ENCODE measurements around the gene UCP3.
"Not testable (repeated sequence)": the region's sequence is repeated elsewhere in the genome, so short reads cannot be mapped to it uniquely, and the experiment has no call there.

Gene UCP3

GRCh38 chr11:73988227-73988626 is 20.7 kb downstream of the UCP3 start:
- DNase-seq (ENCODE audit: low read depth): no peak
- no peak for TF ChIP-seq CTCF (IDR thresholded peaks at IDR 0.05; ENCODE audit: low read depth, low read length, missing control alignments)
- H3K4me3 ChIP-seq (ENCODE audit: low read depth, low read length): no peak overlapping the region
- in situ Hi-C loops (cut with HindIII; ENCODE audit: low sequenced_read_pairs): no loop called here

- in situ Hi-C loops (cut with HindIII; ENCODE audit: low sequenced_read_pairs); DNase-seq (ENCODE audit: low read depth); H3K4me3 ChIP-seq (ENCODE audit: low read depth, low read length): not testable (repeated sequence)
These were observed 23.2 kb downstream of the UCP3 start for GRCh38 chr11:73985661-73986060.

- H3K4me3 ChIP-seq (ENCODE audit: low read depth, low read length): peak overlapping the region; percentile 52
- in situ Hi-C loops (cut with HindIII; ENCODE audit: low sequenced_read_pairs): no loop called here
- no peak for DNase-seq (ENCODE audit: low read depth)
- TF ChIP-seq CTCF (IDR thresholded peaks at IDR 0.05; ENCODE audit: low read depth, low read length, missing control alignments): no peak
These were observed 24.9 kb downstream of the UCP3 start for GRCh38 chr11:73983741-73984538.

- in situ Hi-C loops (cut with HindIII; ENCODE audit: low sequenced_read_pairs): no loop called here
- TF ChIP-seq CTCF (IDR thresholded peaks at IDR 0.05; ENCODE audit: low read depth, low read length, missing control alignments): no peak
- H3K4me3 ChIP-seq (ENCODE audit: low read depth, low read length): peak overlapping the region; percentile 52
- peak; percentile 58 for DNase-seq (ENCODE audit: low read depth)
These were observed 25.7 kb downstream of the UCP3 start for GRCh38 chr11:73982990-73983740.

- in situ Hi-C loops (cut with HindIII; ENCODE audit: low sequenced_read_pairs): no loop called here
- TF ChIP-seq CTCF (IDR thresholded peaks at IDR 0.05; ENCODE audit: low read depth, low read length, missing control alignments): no peak
- H3K4me3 ChIP-seq (ENCODE audit: low read depth, low read length): peak within 1 kb of the TSS; percentile 52
- peak; percentile 3 for DNase-seq (ENCODE audit: low read depth)
These were observed 26.3 kb downstream of the UCP3 start, which contains the start of gene UCP2 for GRCh38 chr11:73982595-73982989. UCP2 (minus strand) TSS chr11:73982843; CDS start chr11:73978378, 4,465 bp downstream.

- H3K4me3 ChIP-seq (ENCODE audit: low read depth, low read length): peak overlapping the region; percentile 52
- in situ Hi-C loops (cut with HindIII; ENCODE audit: low sequenced_read_pairs): no loop called here
- DNase-seq (ENCODE audit: low read depth): no peak
- TF ChIP-seq CTCF (IDR thresholded peaks at IDR 0.05; ENCODE audit: low read depth, low read length, missing control alignments): no peak
These were observed 27.7 kb downstream of the UCP3 start for GRCh38 chr11:73981051-73981805.

Measured in astrocyte of the cerebellum (primary cell).